ENCODE data around the gene PYGM.

The PYGM gene

DNA sequence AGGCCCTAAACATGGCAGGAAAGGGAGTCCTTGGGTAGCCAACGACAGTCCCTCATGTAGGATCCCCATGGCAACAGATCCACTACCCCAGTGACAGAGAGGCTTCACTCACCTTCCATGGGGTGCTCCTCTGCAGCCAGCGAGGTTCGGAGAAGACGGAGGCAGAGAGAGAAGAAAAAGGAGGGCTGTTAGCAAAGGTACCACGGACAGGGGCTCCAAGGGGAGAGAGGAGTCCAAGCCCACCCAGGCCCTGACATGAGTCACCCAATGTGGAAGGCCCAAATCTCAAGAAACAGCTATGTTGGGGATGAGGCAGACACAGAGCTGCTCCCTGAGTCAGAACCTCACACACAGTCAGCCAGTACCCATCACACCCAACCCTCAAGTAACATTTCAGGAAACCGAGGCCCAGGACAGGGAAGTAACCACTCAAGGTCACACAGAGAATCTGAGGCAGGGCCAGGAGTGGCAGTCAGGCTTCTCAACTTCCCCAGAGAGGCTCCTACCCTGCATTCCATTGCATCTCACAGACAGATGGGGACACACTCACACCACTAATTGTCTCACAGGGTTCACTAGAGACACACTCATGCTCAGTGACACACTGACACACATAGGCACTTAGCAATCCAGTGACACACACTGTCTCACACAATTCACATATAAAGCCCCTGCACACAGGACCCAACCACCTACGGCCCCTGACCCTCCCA, 62.0 kb downstream of the PYGM start:
- TF ChIP-seq, protein P1, sequence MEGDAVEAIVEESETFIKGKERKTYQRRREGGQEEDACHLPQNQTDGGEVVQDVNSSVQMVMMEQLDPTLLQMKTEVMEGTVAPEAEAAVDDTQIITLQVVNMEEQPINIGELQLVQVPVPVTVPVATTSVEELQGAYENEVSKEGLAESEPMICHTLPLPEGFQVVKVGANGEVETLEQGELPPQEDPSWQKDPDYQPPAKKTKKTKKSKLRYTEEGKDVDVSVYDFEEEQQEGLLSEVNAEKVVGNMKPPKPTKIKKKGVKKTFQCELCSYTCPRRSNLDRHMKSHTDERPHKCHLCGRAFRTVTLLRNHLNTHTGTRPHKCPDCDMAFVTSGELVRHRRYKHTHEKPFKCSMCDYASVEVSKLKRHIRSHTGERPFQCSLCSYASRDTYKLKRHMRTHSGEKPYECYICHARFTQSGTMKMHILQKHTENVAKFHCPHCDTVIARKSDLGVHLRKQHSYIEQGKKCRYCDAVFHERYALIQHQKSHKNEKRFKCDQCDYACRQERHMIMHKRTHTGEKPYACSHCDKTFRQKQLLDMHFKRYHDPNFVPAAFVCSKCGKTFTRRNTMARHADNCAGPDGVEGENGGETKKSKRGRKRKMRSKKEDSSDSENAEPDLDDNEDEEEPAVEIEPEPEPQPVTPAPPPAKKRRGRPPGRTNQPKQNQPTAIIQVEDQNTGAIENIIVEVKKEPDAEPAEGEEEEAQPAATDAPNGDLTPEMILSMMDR (IDR thresholded peaks at IDR 0.05), result no peak

Measured in LNCAP (cell line).